Measurements from ENCODE around the gene GUSB.
"Not testable (repeated sequence)": the region's sequence is repeated elsewhere in the genome, so short reads cannot be mapped to it uniquely, and the experiment has no call there.

Gene GUSB

GRCh38 chr7:65981965-65982792 lies at the start of gene GUSB:
Gene GUSB (minus strand): TSS chr7:65982213. CDS start chr7:65982183, 30 bp downstream.
- TF ChIP-seq CTCF (IDR thresholded peaks at IDR 0.05; ENCODE audit: borderline replicate concordance, insufficient read depth, low read depth, low read length) = no peak

GRCh38 chr7:66028342-66028741 lies 46.3 kb upstream of the GUSB start:
- H3K4me3 ChIP-seq (ENCODE audit: low read depth, low read length) = not testable (repeated sequence)

More at GRCh38 chr7:65981965-65982792, at the start of gene GUSB:
- H3K4me3 ChIP-seq (ENCODE audit: low read depth, low read length) = peak within 1 kb of the TSS; percentile 95

DNA sequence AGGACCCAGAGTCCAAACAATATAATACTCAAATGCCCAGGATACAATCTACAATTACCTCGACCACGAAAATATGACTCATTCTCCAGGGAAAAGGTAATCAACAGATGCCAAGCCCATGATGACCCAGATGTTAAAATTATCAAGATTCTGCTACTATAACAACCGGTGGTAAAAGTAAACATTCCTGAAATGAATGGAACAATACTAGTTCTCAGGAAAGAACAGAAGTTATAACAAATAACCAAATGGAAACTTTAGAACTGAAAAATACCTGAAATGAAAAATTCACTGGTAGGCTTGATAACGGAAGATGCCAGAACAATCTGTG lies 34.1 kb upstream of the GUSB start:
- TF ChIP-seq CTCF (IDR thresholded peaks at IDR 0.05; ENCODE audit: borderline replicate concordance, insufficient read depth, low read depth, low read length) = no peak
- no peak overlapping the region for H3K4me3 ChIP-seq (ENCODE audit: low read depth, low read length)

- no peak overlapping the region for H3K4me3 ChIP-seq (ENCODE audit: low read depth, low read length)
- TF ChIP-seq CTCF (IDR thresholded peaks at IDR 0.05; ENCODE audit: borderline replicate concordance, insufficient read depth, low read depth, low read length) = no peak
Observed at GRCh38 chr7:66015440-66016130, 33.6 kb upstream of the GUSB start.

- no peak overlapping the region for H3K4me3 ChIP-seq (ENCODE audit: low read depth, low read length)
- peak; percentile 38; the same call in 1 of the 2 replicates for TF ChIP-seq CTCF (IDR thresholded peaks at IDR 0.05; ENCODE audit: borderline replicate concordance, insufficient read depth, low read depth, low read length)
Observed at GRCh38 chr7:66013938-66014337, 31.9 kb upstream of the GUSB start.

DNA sequence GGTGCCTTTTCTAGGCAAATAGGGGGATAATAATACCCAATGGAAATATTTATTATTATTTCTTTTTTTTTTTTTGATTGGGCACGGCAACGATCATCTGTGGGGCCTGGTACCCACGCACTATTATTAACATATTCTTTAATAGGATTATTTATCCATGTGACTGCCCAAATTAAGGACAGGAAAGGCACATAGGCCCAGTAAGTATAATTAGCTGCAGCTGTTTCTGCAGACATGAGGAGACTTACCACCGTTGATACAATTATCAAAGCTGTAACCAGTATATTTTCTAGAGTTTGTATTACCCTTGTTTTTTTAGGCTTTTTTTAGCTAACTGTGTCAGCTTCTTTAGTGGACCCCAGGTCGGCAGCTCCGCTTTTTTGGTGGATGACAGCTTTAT lies 25.2 kb upstream of the GUSB start:
- no peak overlapping the region for H3K4me3 ChIP-seq (ENCODE audit: low read depth, low read length)
- no peak for TF ChIP-seq CTCF (IDR thresholded peaks at IDR 0.05; ENCODE audit: borderline replicate concordance, insufficient read depth, low read depth, low read length)

- H3K4me3 ChIP-seq (ENCODE audit: low read depth, low read length) = not testable (repeated sequence)
Observed at GRCh38 chr7:66005115-66005671, 23.2 kb upstream of the GUSB start.

DNA sequence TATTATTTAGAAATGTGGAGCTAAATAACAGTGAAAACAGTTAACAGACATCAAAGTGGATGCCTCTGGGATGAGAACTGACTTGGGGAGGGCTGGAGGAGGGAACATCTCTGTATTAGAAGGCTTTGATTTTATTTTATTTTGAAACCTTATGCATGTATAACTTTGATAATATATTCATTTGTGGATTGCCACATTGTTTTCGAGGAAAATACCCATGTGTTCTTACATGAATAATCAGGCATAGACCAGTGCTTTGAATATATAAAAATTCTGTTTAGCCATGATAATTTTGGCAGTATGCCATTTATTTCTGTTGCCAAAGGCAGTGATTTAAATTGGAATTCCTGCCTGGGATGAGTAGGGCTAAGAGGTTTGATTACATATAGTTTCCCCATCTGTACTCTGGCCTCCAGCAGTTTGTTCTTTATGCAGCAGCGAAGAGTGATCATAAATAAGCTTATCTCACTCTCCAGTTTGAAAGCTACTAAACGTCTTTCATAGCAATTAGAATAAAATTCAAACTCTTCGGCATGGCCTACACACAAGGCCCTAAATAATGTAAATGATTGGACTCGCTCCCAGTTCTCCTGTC lies 18.9 kb upstream of the GUSB start:
- not testable (repeated sequence) for H3K4me3 ChIP-seq (ENCODE audit: low read depth, low read length)

DNA sequence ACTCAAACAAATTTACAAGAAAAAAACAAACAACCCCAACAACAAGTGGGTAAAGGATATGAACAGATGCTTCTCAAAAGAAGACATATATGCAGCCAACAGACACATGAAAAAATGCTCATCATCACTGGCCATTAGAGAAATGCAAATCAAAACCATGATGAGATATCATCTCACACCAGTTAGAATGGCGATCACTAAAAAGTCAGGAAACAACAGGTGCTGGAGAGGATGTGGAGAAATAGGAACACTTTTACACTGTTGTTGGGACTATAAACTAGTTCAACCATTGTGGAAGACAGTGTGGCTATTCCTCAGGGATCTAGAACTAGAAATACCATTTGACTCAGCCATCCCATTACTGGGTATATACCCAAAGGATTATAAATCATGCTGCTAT lies 13.0 kb upstream of the GUSB start:
- H3K4me3 ChIP-seq (ENCODE audit: low read depth, low read length) = not testable (repeated sequence)
